K562 (cell line): ENCODE data around the gene RPTOR. TPM values are rescaled to one million over a fixed set of nuclear protein-coding genes. Genes with fewer than 3 reads are reported as not detected.

Source experiments
- BDP1 ChIP-seq: IDR thresholded peaks from 3 replicates; pipeline ENCODE4 v1.6.1; 2011; ENCODE audit not compliant: insufficient read length, insufficient read depth
- BMI1 ChIP-seq: fragments of 150-350 bp; IDR thresholded peaks from 2 replicates; pipeline ENCODE4 v1.6.1; 2014; ENCODE audit warnings: low read length
- CHD1 ChIP-seq: fragments of 200-600 bp; sonication (generic); IDR thresholded peaks from one replicate; pipeline ENCODE4 v1.6.1; 2012; ENCODE audit warnings: mild to moderate bottlenecking, moderate library complexity, low read length, inconsistent platforms
- EHMT2 ChIP-seq: fragments of 450-650 bp; IDR thresholded peaks from 2 replicates; pipeline ENCODE4 v1.6.1; 2018; ENCODE audit warnings: antibody characterized with exemption
- ILK ChIP-seq: fragments of 450-650 bp; IDR thresholded peaks from 2 replicates; pipeline ENCODE4 v1.6.1; 2016; ENCODE audit warnings: missing genetic modification characterization, low read depth, mild to moderate bottlenecking, missing compliant biosample characterization, moderate library complexity, borderline replicate concordance
- MEF2A ChIP-seq: IDR thresholded peaks from 2 replicates; pipeline ENCODE4 v1.6.1; 2011; ENCODE audit warnings: low read depth, mild to moderate bottlenecking, low read length, moderate library complexity; ENCODE audit not compliant: control insufficient read depth
- ZSCAN29 ChIP-seq: fragments of 450-650 bp; IDR thresholded peaks from 2 replicates; pipeline ENCODE4 v1.6.1; 2017
- polyA plus RNA-seq, 8 experiments: library from polyadenylated mRNA; depleted of rRNA in 4 of 8; stranded (reverse) in 5 of 8; unstranded in 3 of 8; fragments of >200 nt; fragmentation: Nextera tagmentation in 2 of 8; fragmentation: Illumina TruSeq in 1 of 8; extraction: Ambion mirVana in 2 of 8; extraction: Trizol in 1 of 8; gene quantifications; 2 replicates each; pipeline versions ENCODE4 v1.2.1 to v1.2.3, GENCODE V29; 2011 to 2014; ENCODE audit warnings: inconsistent platforms in 1 of 8, missing spikeins in 1 of 8
- total RNA-seq, 7 experiments: library from RNA; depleted of rRNA in 6 of 7; stranded (reverse); fragments of >200 nt in 6 of 7; fragmentation: Illumina TruSeq in 2 of 7; extraction: Trizol in 2 of 7; gene quantifications; 2 replicates each; pipeline versions ENCODE4 v1.2.1 to v1.2.3, GENCODE V29; 2011 to 2021; ENCODE audit warnings: low replicate concordance in 1 of 7
- TF ChIP-seq, protein P1 (sequence below), 2 experiments: fragments of 150-350 bp in 1 of 2; IDR thresholded peaks; 2 replicates each; pipeline ENCODE4 v1.6.1; 2012 to 2016; ENCODE audit warnings: low read depth in 2 of 2, low read length in 2 of 2, mild to moderate bottlenecking in 1 of 2, moderate library complexity in 1 of 2
- TF ChIP-seq, protein P2 (sequence below): sonication (generic); formaldehyde crosslinking; IDR thresholded peaks from 2 replicates; pipeline ENCODE4 v1.8.0; 2022; ENCODE audit warnings: mild to moderate bottlenecking, low read depth, missing genetic modification reagents
- TF ChIP-seq, protein P3 (sequence below): fragments of 250-450 bp; sonication (Bioruptor Pico); IDR thresholded peaks from 2 replicates; pipeline ENCODE4 v1.5.0; 2020; ENCODE audit warnings: mild to moderate bottlenecking, borderline replicate concordance
- TF ChIP-seq, protein P4 (sequence below), 3 experiments: IDR thresholded peaks in 2 of 3; conservative IDR thresholded peaks in 1 of 3; 2 replicates each; pipeline ENCODE4 v1.5.1; 2011 to 2012; ENCODE audit warnings: low read length in 3 of 3, mild to moderate bottlenecking in 3 of 3, control low read depth in 2 of 3, improper control_type of control experiment in 1 of 3, inconsistent platforms in 1 of 3, low read depth in 1 of 3, mixed read lengths in 1 of 3, moderate library complexity in 1 of 3; ENCODE audit not compliant: insufficient read depth in 2 of 3
- TF ChIP-seq, protein P5 (sequence below): IDR thresholded peaks from 3 replicates; pipeline ENCODE4 v1.6.1; 2011; ENCODE audit warnings: borderline replicate concordance, mild to moderate bottlenecking, moderate library complexity; ENCODE audit not compliant: insufficient read length; ENCODE audit errors: extremely low read depth
- TF ChIP-seq, protein P6 (sequence below): sonication (generic); formaldehyde crosslinking; IDR thresholded peaks from 2 replicates; pipeline ENCODE4 v1.9.0; 2022; ENCODE audit warnings: mild to moderate bottlenecking, missing genetic modification reagents

Gene RPTOR
- total and polyA plus RNA-seq, 9 of the 15 experiments (the other 6 are each of a cell fraction or from before 2014, with no cell fraction given), result 0.24 to 54.1 (median 10.2) TPM

DNA sequence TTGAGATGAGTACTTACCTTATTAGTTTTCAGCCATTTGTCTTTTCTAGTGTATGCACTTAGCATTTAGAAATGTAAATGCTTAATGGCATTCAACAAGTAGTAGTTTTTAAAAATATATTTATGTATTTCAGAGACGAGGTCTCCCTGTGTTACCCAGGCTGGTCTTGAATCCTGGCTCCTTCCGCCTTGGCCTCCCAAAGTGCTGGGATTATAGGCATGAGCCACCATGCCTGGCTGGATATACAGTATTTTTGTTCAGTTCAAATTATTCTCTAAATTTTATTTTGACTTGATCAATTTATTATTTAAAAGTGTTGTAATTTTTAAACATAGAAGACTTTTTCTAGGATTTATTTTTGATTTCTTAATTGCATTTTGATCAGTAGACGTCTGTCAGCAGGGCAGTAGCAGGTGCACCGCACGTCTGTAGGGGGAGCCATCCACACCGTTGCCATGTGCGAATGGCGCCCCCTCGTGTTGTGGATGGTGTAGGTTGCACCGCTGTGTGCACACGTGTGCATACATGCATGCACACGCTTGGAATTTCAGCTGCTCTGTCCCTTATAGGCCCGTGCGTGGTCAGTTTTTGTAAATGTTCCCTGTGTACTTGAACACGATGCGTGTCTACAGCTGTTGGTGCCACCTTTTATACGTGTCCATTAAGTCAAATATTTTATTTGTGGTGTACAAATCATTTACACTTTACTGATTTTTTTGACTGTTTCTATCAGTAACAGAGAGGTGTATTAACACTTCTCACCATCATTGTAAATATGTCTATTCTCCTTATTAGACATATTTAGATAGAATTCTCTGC is 30.6 kb downstream of the RPTOR start (continued):
- 0 out of 2 replicates have a peak, but pooled peaks have one; percentile 19 for TF ChIP-seq MEF2A
- TF ChIP-seq, protein P1, sequence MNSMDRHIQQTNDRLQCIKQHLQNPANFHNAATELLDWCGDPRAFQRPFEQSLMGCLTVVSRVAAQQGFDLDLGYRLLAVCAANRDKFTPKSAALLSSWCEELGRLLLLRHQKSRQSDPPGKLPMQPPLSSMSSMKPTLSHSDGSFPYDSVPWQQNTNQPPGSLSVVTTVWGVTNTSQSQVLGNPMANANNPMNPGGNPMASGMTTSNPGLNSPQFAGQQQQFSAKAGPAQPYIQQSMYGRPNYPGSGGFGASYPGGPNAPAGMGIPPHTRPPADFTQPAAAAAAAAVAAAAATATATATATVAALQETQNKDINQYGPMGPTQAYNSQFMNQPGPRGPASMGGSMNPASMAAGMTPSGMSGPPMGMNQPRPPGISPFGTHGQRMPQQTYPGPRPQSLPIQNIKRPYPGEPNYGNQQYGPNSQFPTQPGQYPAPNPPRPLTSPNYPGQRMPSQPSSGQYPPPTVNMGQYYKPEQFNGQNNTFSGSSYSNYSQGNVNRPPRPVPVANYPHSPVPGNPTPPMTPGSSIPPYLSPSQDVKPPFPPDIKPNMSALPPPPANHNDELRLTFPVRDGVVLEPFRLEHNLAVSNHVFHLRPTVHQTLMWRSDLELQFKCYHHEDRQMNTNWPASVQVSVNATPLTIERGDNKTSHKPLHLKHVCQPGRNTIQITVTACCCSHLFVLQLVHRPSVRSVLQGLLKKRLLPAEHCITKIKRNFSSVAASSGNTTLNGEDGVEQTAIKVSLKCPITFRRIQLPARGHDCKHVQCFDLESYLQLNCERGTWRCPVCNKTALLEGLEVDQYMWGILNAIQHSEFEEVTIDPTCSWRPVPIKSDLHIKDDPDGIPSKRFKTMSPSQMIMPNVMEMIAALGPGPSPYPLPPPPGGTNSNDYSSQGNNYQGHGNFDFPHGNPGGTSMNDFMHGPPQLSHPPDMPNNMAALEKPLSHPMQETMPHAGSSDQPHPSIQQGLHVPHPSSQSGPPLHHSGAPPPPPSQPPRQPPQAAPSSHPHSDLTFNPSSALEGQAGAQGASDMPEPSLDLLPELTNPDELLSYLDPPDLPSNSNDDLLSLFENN (IDR thresholded peaks at IDR 0.05; ENCODE audit: low read depth in 2 of 2, low read length in 2 of 2), result 0 out of 4 replicates have a peak, but pooled peaks of 1 of the 2 experiments have one; percentile 23
- TF ChIP-seq, protein P2, sequence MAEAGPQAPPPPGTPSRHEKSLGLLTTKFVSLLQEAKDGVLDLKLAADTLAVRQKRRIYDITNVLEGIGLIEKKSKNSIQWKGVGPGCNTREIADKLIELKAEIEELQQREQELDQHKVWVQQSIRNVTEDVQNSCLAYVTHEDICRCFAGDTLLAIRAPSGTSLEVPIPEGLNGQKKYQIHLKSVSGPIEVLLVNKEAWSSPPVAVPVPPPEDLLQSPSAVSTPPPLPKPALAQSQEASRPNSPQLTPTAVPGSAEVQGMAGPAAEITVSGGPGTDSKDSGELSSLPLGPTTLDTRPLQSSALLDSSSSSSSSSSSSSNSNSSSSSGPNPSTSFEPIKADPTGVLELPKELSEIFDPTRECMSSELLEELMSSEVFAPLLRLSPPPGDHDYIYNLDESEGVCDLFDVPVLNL, result no peak
- TF ChIP-seq EHMT2, result no peak; the same call in 1 of the 2 replicates
- no peak for TF ChIP-seq BMI1
- TF ChIP-seq, protein P3, sequence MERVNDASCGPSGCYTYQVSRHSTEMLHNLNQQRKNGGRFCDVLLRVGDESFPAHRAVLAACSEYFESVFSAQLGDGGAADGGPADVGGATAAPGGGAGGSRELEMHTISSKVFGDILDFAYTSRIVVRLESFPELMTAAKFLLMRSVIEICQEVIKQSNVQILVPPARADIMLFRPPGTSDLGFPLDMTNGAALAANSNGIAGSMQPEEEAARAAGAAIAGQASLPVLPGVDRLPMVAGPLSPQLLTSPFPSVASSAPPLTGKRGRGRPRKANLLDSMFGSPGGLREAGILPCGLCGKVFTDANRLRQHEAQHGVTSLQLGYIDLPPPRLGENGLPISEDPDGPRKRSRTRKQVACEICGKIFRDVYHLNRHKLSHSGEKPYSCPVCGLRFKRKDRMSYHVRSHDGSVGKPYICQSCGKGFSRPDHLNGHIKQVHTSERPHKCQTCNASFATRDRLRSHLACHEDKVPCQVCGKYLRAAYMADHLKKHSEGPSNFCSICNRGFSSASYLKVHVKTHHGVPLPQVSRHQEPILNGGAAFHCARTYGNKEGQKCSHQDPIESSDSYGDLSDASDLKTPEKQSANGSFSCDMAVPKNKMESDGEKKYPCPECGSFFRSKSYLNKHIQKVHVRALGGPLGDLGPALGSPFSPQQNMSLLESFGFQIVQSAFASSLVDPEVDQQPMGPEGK (CRISPR knock-in tag), result no peak
- no peak for TF ChIP-seq ZSCAN29
- no peak for TF ChIP-seq CHD1
- TF ChIP-seq, protein P4, sequence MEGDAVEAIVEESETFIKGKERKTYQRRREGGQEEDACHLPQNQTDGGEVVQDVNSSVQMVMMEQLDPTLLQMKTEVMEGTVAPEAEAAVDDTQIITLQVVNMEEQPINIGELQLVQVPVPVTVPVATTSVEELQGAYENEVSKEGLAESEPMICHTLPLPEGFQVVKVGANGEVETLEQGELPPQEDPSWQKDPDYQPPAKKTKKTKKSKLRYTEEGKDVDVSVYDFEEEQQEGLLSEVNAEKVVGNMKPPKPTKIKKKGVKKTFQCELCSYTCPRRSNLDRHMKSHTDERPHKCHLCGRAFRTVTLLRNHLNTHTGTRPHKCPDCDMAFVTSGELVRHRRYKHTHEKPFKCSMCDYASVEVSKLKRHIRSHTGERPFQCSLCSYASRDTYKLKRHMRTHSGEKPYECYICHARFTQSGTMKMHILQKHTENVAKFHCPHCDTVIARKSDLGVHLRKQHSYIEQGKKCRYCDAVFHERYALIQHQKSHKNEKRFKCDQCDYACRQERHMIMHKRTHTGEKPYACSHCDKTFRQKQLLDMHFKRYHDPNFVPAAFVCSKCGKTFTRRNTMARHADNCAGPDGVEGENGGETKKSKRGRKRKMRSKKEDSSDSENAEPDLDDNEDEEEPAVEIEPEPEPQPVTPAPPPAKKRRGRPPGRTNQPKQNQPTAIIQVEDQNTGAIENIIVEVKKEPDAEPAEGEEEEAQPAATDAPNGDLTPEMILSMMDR (IDR thresholded peaks at IDR 0.05 in 2 of 3, conservative IDR thresholded peaks at IDR 0.05 in 1 of 3; ENCODE audit: insufficient read depth in 2 of 3, low read depth in 1 of 3, low read length in 3 of 3), result peak; percentile 100
- TF ChIP-seq BDP1, result no peak
- TF ChIP-seq, protein P5, sequence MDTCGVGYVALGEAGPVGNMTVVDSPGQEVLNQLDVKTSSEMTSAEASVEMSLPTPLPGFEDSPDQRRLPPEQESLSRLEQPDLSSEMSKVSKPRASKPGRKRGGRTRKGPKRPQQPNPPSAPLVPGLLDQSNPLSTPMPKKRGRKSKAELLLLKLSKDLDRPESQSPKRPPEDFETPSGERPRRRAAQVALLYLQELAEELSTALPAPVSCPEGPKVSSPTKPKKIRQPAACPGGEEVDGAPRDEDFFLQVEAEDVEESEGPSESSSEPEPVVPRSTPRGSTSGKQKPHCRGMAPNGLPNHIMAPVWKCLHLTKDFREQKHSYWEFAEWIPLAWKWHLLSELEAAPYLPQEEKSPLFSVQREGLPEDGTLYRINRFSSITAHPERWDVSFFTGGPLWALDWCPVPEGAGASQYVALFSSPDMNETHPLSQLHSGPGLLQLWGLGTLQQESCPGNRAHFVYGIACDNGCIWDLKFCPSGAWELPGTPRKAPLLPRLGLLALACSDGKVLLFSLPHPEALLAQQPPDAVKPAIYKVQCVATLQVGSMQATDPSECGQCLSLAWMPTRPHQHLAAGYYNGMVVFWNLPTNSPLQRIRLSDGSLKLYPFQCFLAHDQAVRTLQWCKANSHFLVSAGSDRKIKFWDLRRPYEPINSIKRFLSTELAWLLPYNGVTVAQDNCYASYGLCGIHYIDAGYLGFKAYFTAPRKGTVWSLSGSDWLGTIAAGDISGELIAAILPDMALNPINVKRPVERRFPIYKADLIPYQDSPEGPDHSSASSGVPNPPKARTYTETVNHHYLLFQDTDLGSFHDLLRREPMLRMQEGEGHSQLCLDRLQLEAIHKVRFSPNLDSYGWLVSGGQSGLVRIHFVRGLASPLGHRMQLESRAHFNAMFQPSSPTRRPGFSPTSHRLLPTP, result no peak
- TF ChIP-seq, protein P6, sequence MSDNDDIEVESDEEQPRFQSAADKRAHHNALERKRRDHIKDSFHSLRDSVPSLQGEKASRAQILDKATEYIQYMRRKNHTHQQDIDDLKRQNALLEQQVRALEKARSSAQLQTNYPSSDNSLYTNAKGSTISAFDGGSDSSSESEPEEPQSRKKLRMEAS (CRISPR knock-in tag), result peak; percentile 98
- TF ChIP-seq ILK, result no peak
